Astrocyte of the hippocampus (primary cell): Measurements from ENCODE around the gene BATF3.

Experiments
- DNase-seq: peaks from one replicate; pipeline ENCODE4 v3.0.0; 2011; ENCODE audit warnings: low read depth, low spot score

Gene BATF3

DNA sequence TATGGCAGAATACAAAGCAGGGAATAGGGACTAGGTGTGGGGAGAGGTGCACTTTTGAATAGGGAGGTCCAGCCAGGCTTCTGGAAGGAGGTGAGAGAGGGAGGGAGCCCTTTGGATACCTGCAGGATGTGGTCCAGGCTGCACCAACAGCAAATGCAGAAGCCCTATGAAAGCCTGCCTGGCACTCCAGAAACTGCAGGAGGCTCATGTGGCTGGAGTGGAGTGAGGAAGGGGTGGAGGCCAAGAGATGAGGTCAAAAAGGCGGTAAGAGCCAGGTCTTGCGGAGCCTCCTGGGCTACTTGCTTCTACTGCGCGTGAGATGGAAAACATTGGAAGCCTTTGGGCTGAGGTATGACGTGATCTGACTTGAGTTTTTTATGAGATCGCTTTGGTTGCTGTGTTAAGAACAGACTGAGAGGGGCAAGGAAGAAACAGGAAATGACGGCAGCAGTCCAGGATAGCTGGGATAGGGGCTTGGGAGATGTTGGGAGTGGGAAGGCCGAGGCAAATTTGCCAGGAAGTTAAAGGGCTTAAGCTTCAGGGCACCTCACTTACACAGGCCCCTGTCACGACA is 4.4 kb upstream of the BATF3 start:
- DNase-seq = no peak

GRCh38 chr1:212702672-212703071 is 3.0 kb upstream of the BATF3 start:
- DNase-seq = no peak

DNA sequence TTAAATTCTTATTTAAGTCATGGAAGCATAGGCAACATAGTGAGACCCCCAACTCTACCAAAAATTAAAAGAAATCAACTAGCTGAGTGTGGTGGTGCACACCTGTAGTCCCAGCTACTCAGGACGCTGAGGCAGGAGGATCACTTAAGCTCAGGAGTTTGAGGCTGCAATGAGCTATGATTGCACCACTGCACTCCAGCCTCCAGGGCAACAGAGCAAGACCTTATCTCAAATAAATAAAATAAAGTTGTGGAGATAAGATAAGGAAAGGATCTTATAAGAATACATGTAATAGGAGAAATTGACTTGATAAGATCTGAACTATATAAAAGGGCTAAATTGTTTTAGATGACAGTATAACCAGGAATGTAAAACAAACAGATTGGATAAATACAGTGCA is 2.3 kb upstream of the BATF3 start:
- DNase-seq = no peak

- DNase-seq = peak; percentile 63
These were observed 1.5 kb upstream of the BATF3 start for GRCh38 chr1:212700892-212701819.

DNA sequence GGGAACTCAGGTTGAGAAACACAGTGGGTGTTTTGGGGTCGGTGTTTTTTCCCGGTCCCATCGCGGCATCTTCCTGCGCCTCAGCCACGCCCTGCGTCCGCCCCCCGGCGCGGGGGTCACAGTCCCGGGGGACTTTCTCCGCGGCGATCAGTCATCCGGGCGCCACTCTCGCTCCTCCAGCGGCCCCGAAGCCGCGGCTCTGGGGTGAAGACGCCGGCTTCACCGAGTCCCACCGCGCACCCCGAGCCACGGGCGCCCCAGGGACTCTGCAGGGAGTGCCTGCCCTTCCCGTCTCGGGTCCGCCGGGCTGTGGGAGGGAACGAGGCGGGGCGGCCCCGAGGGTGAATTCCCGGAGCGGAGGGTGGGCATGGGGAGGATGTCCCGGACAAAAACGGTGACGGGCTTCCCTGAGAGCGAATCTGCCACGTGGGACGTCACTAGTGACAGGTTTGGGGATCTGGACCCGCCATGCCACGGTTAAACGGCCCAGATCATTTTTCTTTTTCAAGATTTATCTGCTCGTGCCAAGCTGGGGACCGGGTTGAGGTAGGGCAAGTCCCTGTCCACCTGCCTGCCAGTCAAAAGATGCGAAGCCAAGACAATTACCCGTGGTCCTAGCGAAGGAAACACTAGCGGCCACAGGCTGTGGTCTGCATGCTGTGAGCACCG is 717 bp upstream of the BATF3 start:
- DNase-seq = peak; percentile 52

GRCh38 chr1:212699104-212699624 is 476 bp downstream of the BATF3 start:
- DNase-seq = peak; percentile 73

DNA sequence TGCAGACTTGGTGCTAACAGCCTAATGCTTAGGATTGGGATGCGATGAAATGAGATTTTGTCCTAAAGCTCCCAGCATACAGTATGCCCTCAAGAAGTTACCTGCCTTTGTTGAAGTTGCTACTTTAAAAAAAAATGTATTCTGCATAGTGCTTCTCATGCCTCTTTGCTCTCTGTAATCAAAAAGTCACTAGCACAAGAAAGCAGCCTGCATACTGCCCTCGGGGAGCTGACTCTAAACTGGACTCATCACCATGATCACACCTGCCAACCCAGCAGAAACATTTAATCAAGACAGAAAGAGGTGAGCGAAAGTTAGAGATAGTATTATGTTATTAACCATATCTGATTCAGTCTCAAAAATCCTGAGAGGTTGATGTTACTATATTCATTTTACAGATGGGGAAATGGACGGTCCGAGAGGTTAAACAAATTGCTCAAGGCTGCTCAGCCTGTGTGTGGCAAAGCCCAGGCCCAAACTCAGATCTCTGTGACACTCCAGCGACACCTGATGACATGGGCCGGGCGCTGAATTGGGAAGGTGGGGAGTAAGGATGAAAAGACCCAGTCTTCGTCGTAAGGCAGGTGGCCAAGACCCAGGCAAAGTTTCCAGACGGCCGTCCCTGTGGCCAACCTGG is 1.1 kb downstream of the BATF3 start:
- DNase-seq = no peak

GRCh38 chr1:212696721-212697331 is 2.8 kb downstream of the BATF3 start:
- no peak for DNase-seq

GRCh38 chr1:212692774-212693644 is 6.6 kb downstream of the BATF3 start:
- DNase-seq = peak; percentile 50

GRCh38 chr1:212691561-212692071 is 8.0 kb downstream of the BATF3 start:
- no peak for DNase-seq

GRCh38 chr1:212690816-212691403 is 8.7 kb downstream of the BATF3 start:
- no peak for DNase-seq

DNA sequence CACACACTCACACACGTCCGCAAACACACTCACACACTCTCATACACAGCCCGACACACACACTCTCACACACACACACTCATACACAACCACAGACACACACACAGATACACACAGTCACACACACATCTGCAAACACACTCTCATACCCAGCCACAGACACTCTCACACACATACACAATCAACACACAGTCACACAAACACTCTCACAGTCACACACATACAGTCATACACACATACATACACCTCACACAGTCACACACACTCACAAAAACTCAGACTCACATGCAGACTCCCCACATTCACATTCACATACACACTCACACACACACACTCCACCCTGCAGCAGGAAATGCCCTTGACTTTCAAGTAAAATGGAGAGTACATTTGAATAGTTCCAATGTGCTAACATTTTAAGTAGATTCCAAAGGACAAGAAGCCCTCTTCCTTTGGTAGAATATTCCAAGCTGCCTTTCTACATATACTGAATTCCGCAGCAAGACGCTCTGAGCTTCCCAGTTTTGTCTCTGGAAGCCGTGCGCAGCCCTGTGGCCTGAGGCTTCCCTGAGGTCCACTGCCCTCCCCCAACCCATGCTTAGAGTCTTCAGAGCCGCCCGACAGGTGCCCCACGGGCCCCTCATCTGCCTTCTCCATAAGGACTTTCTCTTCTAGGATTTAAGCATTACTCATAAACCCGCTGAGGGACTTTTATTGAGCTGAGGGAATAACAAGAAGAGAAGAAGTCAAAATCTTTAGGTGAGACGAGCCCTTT is 9.7 kb downstream of the BATF3 start:
- no peak for DNase-seq

GRCh38 chr1:212689196-212689725 is 10.4 kb downstream of the BATF3 start:
- no peak for DNase-seq

DNA sequence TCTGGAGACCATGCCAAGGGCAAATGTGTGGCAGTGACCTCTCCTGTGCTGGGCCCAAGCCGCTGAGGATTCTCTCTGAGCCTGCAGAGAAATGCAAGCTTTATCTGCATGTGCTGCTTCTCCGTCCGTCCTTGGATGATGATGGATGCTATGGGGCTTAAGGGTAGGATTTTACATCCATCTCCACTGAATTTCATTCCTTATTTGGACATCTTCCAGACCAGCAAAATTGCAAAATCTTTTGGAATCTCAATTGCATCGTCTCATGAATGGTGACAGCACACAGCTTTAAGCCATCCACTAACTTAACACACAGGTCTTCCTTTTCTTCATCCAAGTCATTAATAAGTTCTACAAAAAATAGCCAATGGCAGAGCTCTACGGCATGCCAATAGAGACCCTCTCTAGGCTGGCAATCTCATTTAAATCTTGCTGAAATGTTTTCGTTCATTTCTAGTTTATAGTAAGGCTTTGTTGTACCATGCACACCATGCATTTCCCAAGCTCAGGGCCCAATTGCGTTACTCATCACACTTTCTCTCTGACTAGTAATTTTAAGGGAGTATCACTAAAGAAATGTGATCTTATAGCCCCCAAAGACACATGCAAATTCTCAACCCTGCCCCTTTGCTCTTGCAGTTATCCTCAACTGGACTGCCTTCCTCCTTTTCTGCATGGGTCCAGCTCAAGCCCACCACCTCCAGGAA is 11.1 kb downstream of the BATF3 start:
- no peak for DNase-seq

GRCh38 chr1:212687811-212688210 is 11.8 kb downstream of the BATF3 start:
- DNase-seq = no peak

DNA sequence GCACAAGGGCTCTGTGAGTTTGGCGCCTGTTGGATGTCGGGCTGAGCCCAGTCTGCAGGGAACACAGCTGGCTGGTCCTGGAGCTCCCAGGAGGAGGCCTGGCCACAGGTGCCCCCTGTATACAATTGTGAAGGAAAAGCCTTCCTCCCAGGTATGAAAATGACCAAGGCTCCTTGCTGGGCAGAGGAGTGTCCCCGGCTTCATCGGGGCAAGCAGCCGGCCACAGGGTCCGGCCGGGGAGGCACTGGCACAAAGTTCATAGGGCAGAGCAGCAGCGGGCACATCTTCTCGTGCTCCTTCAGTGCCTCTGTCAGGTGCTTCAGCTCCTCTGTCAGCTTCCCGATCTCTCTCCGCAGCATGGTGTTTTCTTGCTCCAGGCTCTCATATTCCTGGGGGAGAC is 13.0 kb downstream of the BATF3 start:
- DNase-seq = no peak

DNA sequence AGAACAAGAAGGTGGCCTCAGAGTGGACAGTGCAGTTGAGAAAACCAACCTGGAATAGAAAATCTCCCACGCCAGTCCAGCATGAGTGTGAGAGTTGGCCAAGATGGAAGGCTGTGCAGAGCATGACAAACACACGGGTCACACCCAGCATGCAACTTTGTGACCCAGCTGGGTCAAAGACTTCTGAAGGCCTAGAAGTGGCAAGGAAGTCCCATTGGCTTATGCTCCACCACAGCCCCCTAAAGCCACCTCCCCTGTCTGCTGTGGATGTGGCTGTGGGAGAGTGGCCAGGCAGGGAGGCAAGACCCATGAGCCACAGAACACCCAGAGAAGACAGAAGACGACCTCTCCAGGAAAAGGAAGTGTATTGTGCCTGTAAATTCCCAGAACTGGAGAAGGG is 13.6 kb downstream of the BATF3 start:
- DNase-seq = no peak

DNA sequence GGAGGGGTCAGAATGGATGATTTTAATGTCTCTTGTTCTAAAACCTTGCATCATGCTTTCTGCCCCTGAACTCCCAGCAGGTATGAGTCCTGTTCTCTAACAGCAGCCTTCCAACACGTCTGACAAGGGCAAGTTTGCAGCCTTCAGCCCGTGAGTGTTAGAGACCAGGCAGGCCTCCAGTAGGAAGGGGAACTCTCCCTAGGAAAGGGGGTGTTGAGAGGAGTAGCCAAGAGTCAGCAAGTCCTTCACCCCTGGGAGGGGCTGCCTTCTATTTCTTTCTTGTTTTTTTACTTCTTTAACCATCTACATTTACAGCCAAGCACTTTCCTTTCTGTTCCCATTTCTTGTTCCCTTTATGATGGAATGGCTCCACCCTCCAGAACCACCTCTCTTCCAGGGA is 14.2 kb downstream of the BATF3 start:
- DNase-seq = no peak
